PC-3 (cell line): ENCODE measurements around the gene NT5DC1. TPM values are rescaled to one million over a fixed set of nuclear protein-coding genes. Genes with fewer than 3 reads are reported as not detected.

Source experiments
- ATAC-seq: fragments of 200-7000 bp; cut with Tn5 transposase; 2 replicates; pipeline ENCODE4 v1.9.1; 2020; ENCODE audit warnings: mild to moderate bottlenecking, moderate library complexity
- BruUV-seq: library from RNA; stranded (reverse); fragments of 400-500 nt; replicated peaks from 2 replicates; lab custom pipeline; 2021; lab: Mats Ljungman, UMichigan
- CTCF ChIA-PET: fragments of 300-600 bp; sonication (Branson Sonifier 250); formaldehyde crosslinking; loops from one replicate; lab custom pipeline; 2022; ENCODE audit warnings: antibody characterized with exemption; lab: Charles Lee
- POLR2A ChIA-PET: fragments of 300-600 bp; sonication (Branson Sonifier 250); formaldehyde crosslinking; loops from one replicate; lab custom pipeline; 2022; ENCODE audit warnings: antibody characterized with exemption; ENCODE audit not compliant: unreplicated experiment; lab: Charles Lee
- DNase-seq: peaks from one replicate; pipeline ENCODE4 v3.0.0-alpha.2; 2015
- H2AFZ ChIP-seq: fragments of 300-600 bp; sonication (generic); 2 replicates; pipeline ENCODE4 v1.6.0; 2016; ENCODE audit warnings: antibody characterized with exemption, low read length
- H3F3A ChIP-seq: fragments of 300-600 bp; sonication (generic); one replicate; pipeline ENCODE4 v1.6.0; 2017; ENCODE audit warnings: antibody characterized with exemption, low read length, control low read depth, mild to moderate bottlenecking; ENCODE audit not compliant: unreplicated experiment
- H3K27ac ChIP-seq: fragments of 300-600 bp; sonication (generic); 2 replicates; pipeline ENCODE4 v1.5.1; 2016; ENCODE audit warnings: mild to moderate bottlenecking, low read length
- H3K27me3 ChIP-seq: fragments of 300-600 bp; sonication (generic); 2 replicates; pipeline ENCODE4 v1.6.1; 2016; ENCODE audit warnings: low read length, mixed read lengths
- H3K36me3 ChIP-seq: fragments of 300-600 bp; sonication (generic); 2 replicates; pipeline ENCODE4 v1.6.1; 2016; ENCODE audit warnings: low read depth, mixed run types, low read length, mixed read lengths
- H3K4me1 ChIP-seq: fragments of 300-600 bp; sonication (generic); 2 replicates; pipeline ENCODE4 v1.5.1; 2016; ENCODE audit warnings: low read length; ENCODE audit not compliant: insufficient read depth
- H3K4me2 ChIP-seq: fragments of 300-600 bp; sonication (generic); 2 replicates; pipeline ENCODE4 v1.6.0; 2016; ENCODE audit warnings: low read length
- H3K4me3 ChIP-seq: fragments of 300-600 bp; sonication (generic); 2 replicates; pipeline ENCODE4 v1.5.1; 2016; ENCODE audit warnings: mild to moderate bottlenecking, low read length, mixed read lengths
- H3K79me2 ChIP-seq: fragments of 300-600 bp; sonication (generic); 2 replicates; pipeline ENCODE4 v1.6.1; 2017; ENCODE audit warnings: low read length, mixed read lengths
- H3K9ac ChIP-seq: fragments of 300-600 bp; sonication (generic); 2 replicates; pipeline ENCODE4 v1.6.0; 2016; ENCODE audit warnings: mild to moderate bottlenecking, low read length
- H3K9me2 ChIP-seq: fragments of 300-600 bp; sonication (generic); replicated peaks from 2 replicates; pipeline ENCODE4 v1.6.1; 2016; ENCODE audit warnings: mixed run types, low read length, mixed read lengths
- H3K9me3 ChIP-seq: fragments of 300-600 bp; sonication (generic); 2 replicates; pipeline ENCODE4 v1.6.1; 2016; ENCODE audit warnings: low read length, mixed read lengths
- H4K20me1 ChIP-seq: fragments of 300-600 bp; sonication (generic); 2 replicates; pipeline ENCODE4 v1.6.1; 2016; ENCODE audit warnings: low read length, mixed read lengths
- CTCF ChIP-seq: fragments of 300-600 bp; sonication (generic); conservative IDR thresholded peaks from 2 replicates; pipeline ENCODE4 v1.5.1; 2017; ENCODE audit warnings: antibody characterized with exemption, low read depth, mild to moderate bottlenecking, low read length
- EZH2 ChIP-seq: fragments of 300-600 bp; sonication (generic); IDR thresholded peaks from one replicate; pipeline ENCODE4 v1.6.1; 2017; ENCODE audit warnings: antibody characterized with exemption, mild to moderate bottlenecking, low read length; ENCODE audit not compliant: unreplicated experiment
- EZH2phosphoT487 ChIP-seq: fragments of 300-600 bp; sonication (generic); IDR thresholded peaks from 2 replicates; pipeline ENCODE4 v1.6.1; 2018; ENCODE audit warnings: mild to moderate bottlenecking, antibody characterized with exemption, low read length, borderline replicate concordance
- intact Hi-C: fragments of 100-400 bp; cut with micrococcal nuclease; formaldehyde crosslinking; loops from 2 replicates; pipeline ENCODE4 v1.9.0; 2023
- total RNA-seq: library from RNA; depleted of rRNA; stranded (reverse); fragments of >200 nt; gene quantifications from 2 replicates; pipeline ENCODE4 v1.2.3, GENCODE V29; 2014

NT5DC1 gene
- total RNA-seq, 1 experiment from 2014 or later: 11.3 TPM

- H4K20me1 ChIP-seq: no peaks in the 10 kb centered on the region
- no peak overlapping the region for H3K4me3 ChIP-seq
- no peaks in the 10 kb centered on the region for H3F3A ChIP-seq
- CTCF ChIA-PET: no interaction called here
- no peaks in the 10 kb centered on the region for H3K79me2 ChIP-seq
- H3K4me2 ChIP-seq: no peak overlapping the region
- no peak overlapping the region for H3K27ac ChIP-seq
- BruUV-seq: no TSS peak
- no peak overlapping the region for H2AFZ ChIP-seq
- H3K4me1 ChIP-seq: no peaks in the 10 kb centered on the region
- DNase-seq (no peak), ATAC-seq (no peak)
- H3K9ac ChIP-seq: no peak overlapping the region
- TF ChIP-seq EZH2phosphoT487 (no peak), EZH2 (no peak), CTCF (no peak)
- H3K9me3 ChIP-seq: no peaks in the 10 kb centered on the region
- H3K36me3 ChIP-seq: no peaks in the 10 kb centered on the region
- H3K9me2 ChIP-seq: no peaks in the 10 kb centered on the region
- intact Hi-C loops: no loop called here
- no peaks in the 10 kb centered on the region for H3K27me3 ChIP-seq
- POLR2A ChIA-PET: no interaction called here
Observed at GRCh38 chr6:116201538-116201937, 100.9 kb downstream of the NT5DC1 start.

DNA sequence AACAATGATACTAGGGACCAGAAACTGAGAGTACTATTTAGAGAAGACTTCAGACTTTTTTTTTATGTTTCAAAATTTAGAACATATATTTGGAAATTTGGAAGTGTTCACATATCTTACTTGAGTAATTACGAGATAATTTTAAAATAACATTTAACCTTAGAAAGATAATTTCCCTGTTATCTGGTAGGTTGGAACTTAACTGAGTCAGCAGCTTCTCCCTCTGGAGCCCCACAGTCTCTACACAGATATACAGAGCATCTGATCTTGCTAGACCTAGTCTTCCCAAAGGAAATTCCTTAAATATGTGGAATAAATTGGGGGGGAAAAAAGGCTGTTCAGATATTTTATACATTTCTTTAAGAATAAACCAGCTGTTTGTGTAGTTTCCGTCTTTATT is 104.6 kb downstream of the NT5DC1 start:
- intact Hi-C loops: no loop called here
- Histone ChIP-seq H3K4me1 (no peaks in the 10 kb centered on the region; the same call in 1 of the 2 replicates), H2AFZ (no peak overlapping the region), H3K27me3 (no peaks in the 10 kb centered on the region), H3K9me3 (no peaks in the 10 kb centered on the region), H3K36me3 (no peaks in the 10 kb centered on the region), H3K4me3 (no peak overlapping the region), H4K20me1 (no peaks in the 10 kb centered on the region), H3F3A (no peaks in the 10 kb centered on the region), H3K27ac (no peak overlapping the region), H3K9me2 (no peaks in the 10 kb centered on the region), H3K4me2 (no peak overlapping the region), H3K79me2 (no peaks in the 10 kb centered on the region), H3K9ac (no peak overlapping the region)
- CTCF ChIA-PET: no interaction called here
- BruUV-seq: no TSS peak
- ATAC-seq: no peak
- no peak for TF ChIP-seq EZH2
- no peak for TF ChIP-seq EZH2phosphoT487
- TF ChIP-seq CTCF: no peak
- POLR2A ChIA-PET: no interaction called here
- no peak for DNase-seq

DNA sequence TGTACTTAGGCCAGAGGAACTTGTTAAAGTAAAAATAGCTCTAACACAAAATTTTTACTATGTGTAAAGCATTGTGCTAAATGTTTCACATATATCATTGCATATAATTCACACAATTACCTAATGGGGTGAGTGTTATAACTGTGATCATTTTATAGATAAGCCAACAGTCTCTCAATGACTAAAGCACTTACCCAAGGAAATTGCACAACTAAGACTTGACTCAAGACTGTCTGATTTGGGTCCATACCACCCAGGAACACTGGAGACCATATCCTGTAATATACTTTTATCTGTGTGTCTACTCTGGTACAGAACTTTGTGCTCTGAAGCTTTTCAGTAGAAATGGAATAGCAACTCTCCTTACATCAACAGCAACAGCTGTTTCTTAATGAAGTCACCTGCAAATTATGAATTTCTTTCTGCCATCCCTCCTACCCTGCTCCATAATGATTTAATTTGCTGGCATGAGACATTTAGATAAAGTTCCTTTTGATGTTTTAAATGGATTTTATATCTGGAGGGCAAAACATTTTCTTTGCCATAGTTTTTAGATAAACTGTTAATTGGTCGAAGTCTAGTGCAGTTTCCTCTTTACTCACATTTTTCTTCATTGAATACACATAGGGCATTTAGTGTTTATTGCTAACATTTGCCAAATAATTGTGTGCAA is 105.7 kb downstream of the NT5DC1 start:
- POLR2A ChIA-PET: no interaction called here
- no peaks in the 10 kb centered on the region for H3K79me2 ChIP-seq
- no peak overlapping the region for H3K4me2 ChIP-seq
- intact Hi-C loops: no loop called here
- H2AFZ ChIP-seq: no peak overlapping the region
- H3K36me3 ChIP-seq: no peaks in the 10 kb centered on the region
- no peak overlapping the region for H3K27ac ChIP-seq
- CTCF ChIA-PET: no interaction called here
- no peak for ATAC-seq
- peaks cover 4% of the 10 kb centered on the region; the same call in 1 of the 2 replicates for H3K4me1 ChIP-seq
- no peaks in the 10 kb centered on the region for H3K9me3 ChIP-seq
- no TSS peak for BruUV-seq
- no peak overlapping the region for H3K4me3 ChIP-seq
- no peaks in the 10 kb centered on the region for H3F3A ChIP-seq
- H3K9me2 ChIP-seq: no peaks in the 10 kb centered on the region
- TF ChIP-seq EZH2: no peak
- no peak for TF ChIP-seq CTCF
- no peak for TF ChIP-seq EZH2phosphoT487
- H3K27me3 ChIP-seq: no peaks in the 10 kb centered on the region
- no peak for DNase-seq
- no peaks in the 10 kb centered on the region for H4K20me1 ChIP-seq
- no peak overlapping the region for H3K9ac ChIP-seq
